Upper lobe of right lung (tissue), 1 donor: Measurements from ENCODE around the gene AQP7. TPM values are rescaled to one million over a fixed set of nuclear protein-coding genes. Genes with fewer than 3 reads are reported as not detected.
"Not testable (repeated sequence)": the region's sequence is repeated elsewhere in the genome, so short reads cannot be mapped to it uniquely, and the experiment has no call there.

Experiments used
- ATAC-seq: fragments of 200-7000 bp; cut with Tn5 transposase; one replicate; pipeline ENCODE4 v1.9.1; 2020; ENCODE audit warnings: mild to moderate bottlenecking, moderate library complexity
- DNase-seq: peaks from one replicate; pipeline ENCODE4 v3.0.0-alpha.2; 2020
- H3K27ac ChIP-seq: fragments of 200-600 bp; one replicate; pipeline ENCODE4 v1.8.0; 2022
- H3K27me3 ChIP-seq: fragments of 200-600 bp; one replicate; pipeline ENCODE4 v1.8.0; 2022; ENCODE audit warnings: mild to moderate bottlenecking
- H3K36me3 ChIP-seq: fragments of 200-600 bp; one replicate; pipeline ENCODE4 v1.8.0; 2022
- H3K4me1 ChIP-seq: fragments of 200-600 bp; one replicate; pipeline ENCODE4 v1.8.0; 2022
- H3K4me3 ChIP-seq: fragments of 200-600 bp; one replicate; pipeline ENCODE4 v1.8.0; 2022; ENCODE audit warnings: mild to moderate bottlenecking
- H3K9me3 ChIP-seq: fragments of 200-600 bp; one replicate; pipeline ENCODE4 v1.8.0; 2022
- CTCF ChIP-seq: fragments of 200-600 bp; IDR thresholded peaks from one replicate; pipeline ENCODE4 v1.8.0; 2022; ENCODE audit warnings: antibody characterized with exemption
- intact Hi-C: fragments of 100-400 bp; cut with DNase I; formaldehyde crosslinking; loops from one replicate; pipeline ENCODE4 v1.11.0; 2022
- total RNA-seq: library from RNA; stranded (reverse); fragmentation: NEBNext Ultra II Directional; extraction: Animal tissue kit (Norgen Biotek cat#: 25700); gene quantifications from one replicate; pipeline ENCODE4 v1.2.1, GENCODE V29; 2021
- donor health status: DM: no; HTN: yes; CAD: no; lungs with severe emphysema.

The AQP7 gene
- total RNA-seq, 1 donor from 2014 or later, result 2.4 TPM

- not testable (repeated sequence) for ATAC-seq, H3K27me3 ChIP-seq
Measured at GRCh38 chr9:33382397-33382796, 20.0 kb downstream of the AQP7 start.

GRCh38 chr9:33381231-33381791 is 21.1 kb downstream of the AQP7 start:
- Histone ChIP-seq H3K27me3 (no peaks in the 10 kb centered on the region), H3K36me3 (no peaks in the 10 kb centered on the region), H3K9me3 (no peaks in the 10 kb centered on the region), H3K4me3 (no peak overlapping the region), H3K4me1 (no peaks in the 10 kb centered on the region), H3K27ac (no peak overlapping the region)
- intact Hi-C loops, result no loop called here
- peak; percentile 52 for ATAC-seq
- peak; percentile 60 for DNase-seq
- TF ChIP-seq CTCF, result no peak

More at GRCh38 chr9:33382397-33382796, 20.0 kb downstream of the AQP7 start:
- H3K9me3 ChIP-seq, intact Hi-C loops, H3K36me3 ChIP-seq, H3K4me1 ChIP-seq, H3K27ac ChIP-seq, H3K4me3 ChIP-seq: not testable (repeated sequence)
- DNase-seq, result peak; percentile 75

GRCh38 chr9:33380390-33381094 is 21.8 kb downstream of the AQP7 start:
- peak; percentile 21 for DNase-seq
- TF ChIP-seq CTCF, result no peak
- H3K4me3 ChIP-seq, result no peak overlapping the region

GRCh38 chr9:33379666-33380389 is 22.5 kb downstream of the AQP7 start:
- no peak overlapping the region for H3K4me3 ChIP-seq
- peaks cover 8% of the 10 kb centered on the region for H3K4me1 ChIP-seq
- H3K27ac ChIP-seq, result no peak overlapping the region
- no peaks in the 10 kb centered on the region for H3K27me3 ChIP-seq
- ATAC-seq (no peak), DNase-seq (peak; percentile 40)
- TF ChIP-seq CTCF, result no peak
- intact Hi-C loops, result no loop called here
- no peaks in the 10 kb centered on the region for H3K9me3 ChIP-seq
- H3K36me3 ChIP-seq, result no peaks in the 10 kb centered on the region

More at GRCh38 chr9:33380390-33381094, 21.8 kb downstream of the AQP7 start:
- H3K36me3 ChIP-seq, result no peaks in the 10 kb centered on the region
- no peaks in the 10 kb centered on the region for H3K27me3 ChIP-seq
- H3K9me3 ChIP-seq, result no peaks in the 10 kb centered on the region
- peaks cover 3% of the 10 kb centered on the region for H3K4me1 ChIP-seq
- intact Hi-C loops, result no loop called here
- ATAC-seq, result no peak
- H3K27ac ChIP-seq, result no peak overlapping the region

- Histone ChIP-seq H3K27me3 (no peaks in the 10 kb centered on the region), H3K27ac (no peak overlapping the region), H3K4me1 (peaks cover 8% of the 10 kb centered on the region), H3K36me3 (no peaks in the 10 kb centered on the region), H3K4me3 (no peak overlapping the region), H3K9me3 (no peaks in the 10 kb centered on the region)
- ATAC-seq (no peak), DNase-seq (peak; percentile 35)
- TF ChIP-seq CTCF, result no peak
- intact Hi-C loops, result no loop called here
Measured at GRCh38 chr9:33378121-33378795, 24.1 kb downstream of the AQP7 start.
